Kidney (tissue), 22 donors: ENCODE data around the gene PGBD2. TPM values are rescaled to one million over a fixed set of nuclear protein-coding genes. Genes with fewer than 3 reads are reported as not detected.

Experiments used
- DNase-seq, 5 donors: peaks; one replicate each; pipeline ENCODE4 v3.0.0-alpha.2; 2013 to 2020
- FAIRE-seq: peaks from 2 replicates; lab custom pipeline; 2012; peaks lifted over from hg19 to GRCh38; lab: Jason Lieb, UNC
- H3K27ac ChIP-seq, 2 donors: one replicate each; pipeline ENCODE4 v1.7.0; 2013; ENCODE audit warnings: low read depth in 2 of 2, low read length in 2 of 2, inconsistent platforms in 1 of 2
- H3K27me3 ChIP-seq: one replicate; pipeline ENCODE4 v1.7.1; 2013; ENCODE audit warnings: low read length, inconsistent platforms; ENCODE audit not compliant: control insufficient read depth, insufficient read depth
- H3K36me3 ChIP-seq, 3 donors: one replicate each; pipeline versions ENCODE4 v1.7.0 to v1.7.1; 2013; ENCODE audit warnings: low read length in 3 of 3, control low read depth in 1 of 3, inconsistent platforms in 1 of 3; ENCODE audit not compliant: insufficient read depth in 3 of 3, control insufficient read depth in 2 of 3
- H3K4me1 ChIP-seq, 3 donors: one replicate each; pipeline versions ENCODE4 v1.7.0 to v1.7.1; 2013; ENCODE audit warnings: low read length in 3 of 3, inconsistent platforms in 1 of 3, low read depth in 1 of 3; ENCODE audit not compliant: control insufficient read depth in 2 of 3, insufficient read depth in 2 of 3
- H3K4me3 ChIP-seq, 3 donors: one replicate each; pipeline versions ENCODE4 v1.7.0 to v1.8.1; 2013; ENCODE audit warnings: low read length in 3 of 3, control low read depth in 1 of 3, inconsistent platforms in 1 of 3
- H3K9ac ChIP-seq, 3 donors: one replicate each; pipeline versions ENCODE4 v1.7.0 to v1.7.1; 2013; ENCODE audit warnings: low read length in 3 of 3, control low read depth in 1 of 3, inconsistent platforms in 1 of 3
- H3K9me3 ChIP-seq, 3 donors: one replicate each; pipeline versions ENCODE4 v1.7.0 to v1.7.1; 2013; ENCODE audit warnings: low read length in 3 of 3, control low read depth in 1 of 3, inconsistent platforms in 1 of 3; ENCODE audit not compliant: control insufficient read depth in 2 of 3, insufficient read depth in 1 of 3
- CTCF ChIP-seq: IDR thresholded peaks from 3 replicates; pipeline ENCODE4 v1.5.1; 2012; ENCODE audit warnings: mild to moderate bottlenecking, moderate library complexity, borderline replicate concordance; ENCODE audit not compliant: insufficient read depth; ENCODE audit errors: extremely low read depth
- intact Hi-C: fragments of 100-400 bp; cut with DNase I; formaldehyde crosslinking; loops from one replicate; pipeline ENCODE4 v1.11.1; 2022
- long read RNA-seq, 10 donors: library from polyadenylated mRNA in 1 of 10; unstranded in 1 of 10; transcript quantifications; one replicate each; pipeline ENCODE4 v2.0.0 and lab custom pipeline, GENCODE V29; 2021 to 2026
- polyA plus RNA-seq: library from polyadenylated mRNA; stranded (reverse); fragments of 350-450 nt; fragmentation: Illumina TruSeq; extraction: RNeasy Lipid Tissue Mini Kit (QIAGEN cat#74804); gene quantifications from one replicate; pipeline ENCODE4 v1.2.3, GENCODE V29; 2014; ENCODE audit warnings: low read depth, low replicate concordance; ENCODE audit not compliant: insufficient read depth
- total RNA-seq: library from RNA; stranded (reverse); fragmentation: NEBNext Ultra II Directional; extraction: Animal tissue kit (Norgen Biotek cat#: 25700); gene quantifications from one replicate; pipeline ENCODE4 v1.2.1, GENCODE V29; 2021
- donor health status: control.
- donor health status: control.
- donor health status: control.
- donor health status: control.
- donor health status: control.
- donor health status: DM: yes; HTN: yes; CAD: no.
- donor health status: Normal renal cell carcinoma (clear cell type).

PGBD2 gene
- total RNA-seq (6.9 TPM), polyA plus RNA-seq (3.4 TPM)
- long read RNA-seq, donor 1, partial matches to known transcripts = 0 of 1 reads
- long read RNA-seq, donor 1, other reads (novel, unspliced or antisense) = 0 of 1 reads
- long read RNA-seq, donor 2, transcript PGBD2-201 (3 exons, 2,136 nt) = major isoform, 5 of 5 reads
- long read RNA-seq, donor 2, partial matches to known transcripts = 0 of 5 reads
- long read RNA-seq, donor 2, other reads (novel, unspliced or antisense) = 0 of 5 reads
- long read RNA-seq, donor 3, partial matches to known transcripts = 0 of 3 reads
- long read RNA-seq, donor 3, other reads (novel, unspliced or antisense) = 0 of 3 reads
- long read RNA-seq, donor 4, partial matches to known transcripts = 0 of 3 reads
- long read RNA-seq, donor 4, other reads (novel, unspliced or antisense) = 0 of 3 reads
- long read RNA-seq, donor 5 = 0 reads
- long read RNA-seq, donor 6, partial matches to known transcripts = 0 of 6 reads
- long read RNA-seq, donor 6, other reads (novel, unspliced or antisense) = 0 of 6 reads
- long read RNA-seq, donor 7, transcript PGBD2-201 (3 exons, 2,136 nt) = major isoform, 7 of 13 reads
- long read RNA-seq, donor 7, partial matches to known transcripts = 0 of 13 reads
- long read RNA-seq, donor 7, other reads (novel, unspliced or antisense) = 3 of 13 reads
- long read RNA-seq, donor 8, partial matches to known transcripts = 0 of 3 reads
- long read RNA-seq, donor 8, other reads (novel, unspliced or antisense) = 0 of 3 reads
- long read RNA-seq, donor 9, partial matches to known transcripts = 0 of 4 reads
- long read RNA-seq, donor 9, other reads (novel, unspliced or antisense) = 0 of 4 reads
- long read RNA-seq, donor 10, partial matches to known transcripts = 0 of 1 reads
- long read RNA-seq, donor 10, other reads (novel, unspliced or antisense) = 0 of 1 reads

GRCh38 chr1:248906009-248906752 lies at the start of gene PGBD2:
PGBD2 (plus strand) TSS chr1:248906235; CDS start chr1:248913863, 7,628 bp downstream.
- no peaks in the 10 kb centered on the region for H3K36me3 ChIP-seq
- H3K27ac ChIP-seq = peak within 1 kb of the TSS; percentile 94 to 95
- H3K9me3 ChIP-seq = no peaks in the 10 kb centered on the region
- H3K4me3 ChIP-seq = peak within 1 kb of the TSS; percentile 80 to 93 (median 86)
- peak within 1 kb of the TSS; percentile 79 to 88 (median 81) for H3K9ac ChIP-seq
- peaks cover 0 to 4% (median 3%) of the 10 kb centered on the region in 3 donors for H3K4me1 ChIP-seq
- TF ChIP-seq CTCF = peak; percentile 73
- intact Hi-C loops = no loop called here
- no peak for FAIRE-seq
- H3K27me3 ChIP-seq = no peaks in the 10 kb centered on the region
- peak; percentile 96 to 98 (median 97) for DNase-seq

- Histone ChIP-seq H3K9ac (peak overlapping the region; percentile 3 to 57 (median 52)), H3K9me3 (no peaks in the 10 kb centered on the region), H3K27ac (no peak overlapping the region), H3K4me1 (peaks cover 0 to 17% (median 0%) of the 10 kb centered on the region in 3 donors), H3K4me3 (peak overlapping the region in 1 of 3 donors; percentile 94), H3K36me3 (peaks cover 0 to 6% (median 0%) of the 10 kb centered on the region in 3 donors), H3K27me3 (no peaks in the 10 kb centered on the region)
- DNase-seq = peak in 2 of 5 donors; percentile 32 to 71
- TF ChIP-seq CTCF = no peak
- intact Hi-C loops = no loop called here
- FAIRE-seq = no peak
These were observed 48.8 kb upstream of the PGBD2 start for GRCh38 chr1:248857201-248857600.

GRCh38 chr1:248857749-248858095 lies 48.3 kb upstream of the PGBD2 start:
- H3K4me3 ChIP-seq = peak overlapping the region; percentile 31 to 94 (median 80)
- FAIRE-seq (no peak), DNase-seq (no peak)
- peaks cover 0 to 6% (median 0%) of the 10 kb centered on the region in 3 donors for H3K36me3 ChIP-seq
- H3K4me1 ChIP-seq = peaks cover 0 to 19% (median 2%) of the 10 kb centered on the region in 3 donors
- intact Hi-C loops = no loop called here
- no peak overlapping the region for H3K27ac ChIP-seq
- peak overlapping the region; percentile 3 to 57 (median 52) for H3K9ac ChIP-seq
- TF ChIP-seq CTCF = no peak
- H3K9me3 ChIP-seq = no peaks in the 10 kb centered on the region
- H3K27me3 ChIP-seq = no peaks in the 10 kb centered on the region
